Keratinocyte (primary cell): ENCODE measurements around the gene RNASE8. TPM values are rescaled to one million over a fixed set of nuclear protein-coding genes. Genes with fewer than 3 reads are reported as not detected.

Experiments used
- DNase-seq: peaks from one replicate; pipeline ENCODE4 v3.0.0-alpha.2; 2011; ENCODE audit warnings: low read depth, missing footprints, low spot score
- FAIRE-seq: peaks from 2 replicates; lab custom pipeline; 2011; peaks lifted over from hg19 to GRCh38; lab: Jason Lieb, UNC
- H2AFZ ChIP-seq: 2 replicates; pipeline ENCODE4 v1.6.0; 2012; ENCODE audit warnings: low read length, control low read depth, inconsistent platforms; ENCODE audit not compliant: control insufficient read depth
- H3K27ac ChIP-seq: 2 replicates; pipeline ENCODE4 v1.5.1; 2011; ENCODE audit warnings: low read length; ENCODE audit not compliant: control insufficient read depth, insufficient read depth
- H3K27me3 ChIP-seq: 3 replicates; pipeline ENCODE4 v1.6.0; 2011; ENCODE audit warnings: low read length; ENCODE audit not compliant: control insufficient read depth, insufficient read depth; ENCODE audit errors: extremely low read depth
- H3K36me3 ChIP-seq, 2 experiments: 2 replicates in 1 of 2; 3 replicates in 1 of 2; pipeline ENCODE4 v1.5.1; 2011; ENCODE audit warnings: low read length in 2 of 2, mild to moderate bottlenecking in 1 of 2; ENCODE audit not compliant: control insufficient read depth in 2 of 2, insufficient read depth in 2 of 2; ENCODE audit errors: extremely low read depth in 1 of 2
- H3K4me1 ChIP-seq: 3 replicates; pipeline ENCODE4 v1.5.1; 2011; ENCODE audit warnings: low read length; ENCODE audit not compliant: control insufficient read depth, insufficient read depth; ENCODE audit errors: extremely low read depth
- H3K4me2 ChIP-seq: 3 replicates; pipeline ENCODE4 v1.6.0; 2011; ENCODE audit warnings: low read depth, low read length; ENCODE audit not compliant: control insufficient read depth, insufficient read depth; ENCODE audit errors: extremely low read depth
- H3K4me3 ChIP-seq, 3 experiments: fragments of 200-600 bp in 1 of 3; sonication (generic) in 1 of 3; 2 replicates in 2 of 3; 3 replicates in 1 of 3; pipeline ENCODE4 v1.5.1; 2011 to 2016; ENCODE audit warnings: low read length in 3 of 3, mild to moderate bottlenecking in 3 of 3, control low read depth in 2 of 3, inconsistent platforms in 1 of 3, low read depth in 1 of 3, mixed read lengths in 1 of 3, mixed run types in 1 of 3, moderate library complexity in 1 of 3; ENCODE audit not compliant: control insufficient read depth in 2 of 3, insufficient read depth in 2 of 3; ENCODE audit errors: extremely low read depth in 1 of 3
- H3K79me2 ChIP-seq: 2 replicates; pipeline ENCODE4 v1.6.0; 2012; ENCODE audit warnings: low read length; ENCODE audit not compliant: control insufficient read depth, insufficient read depth
- H3K9ac ChIP-seq: 3 replicates; pipeline ENCODE4 v1.6.0; 2011; ENCODE audit warnings: low read length; ENCODE audit not compliant: control insufficient read depth, insufficient read depth; ENCODE audit errors: extremely low read depth
- H3K9me1 ChIP-seq: 3 replicates; pipeline ENCODE4 v1.6.0; 2011; ENCODE audit warnings: low read length; ENCODE audit not compliant: control insufficient read depth, insufficient read depth; ENCODE audit errors: extremely low read depth
- H3K9me3 ChIP-seq: 2 replicates; pipeline ENCODE4 v1.5.1; 2012; ENCODE audit warnings: low read depth, low read length; ENCODE audit not compliant: control insufficient read depth
- H4K20me1 ChIP-seq: 3 replicates; pipeline ENCODE4 v1.6.0; 2011; ENCODE audit warnings: low read length; ENCODE audit not compliant: control insufficient read depth, insufficient read depth; ENCODE audit errors: extremely low read depth
- EZH2 ChIP-seq: IDR thresholded peaks from one replicate; pipeline ENCODE4 v1.6.1; 2012; ENCODE audit warnings: inconsistent platforms, mild to moderate bottlenecking, low read length, moderate library complexity
- dilution Hi-C: fragments of 300-500 bp; cut with MboI; formaldehyde crosslinking; loops from one replicate; pipeline ENCODE4 v1.7.0; 2020; ENCODE audit warnings: low sequenced_read_pairs; ENCODE audit not compliant: extremely low pct_ligation_motif_present
- polyA plus RNA-seq, 5 experiments: library from polyadenylated mRNA; depleted of rRNA in 3 of 5; stranded (reverse) in 3 of 5; stranded (forward) in 1 of 5; unstranded in 1 of 5; fragments of >200 nt; gene quantifications; 1 replicate in 1 of 5; 2 replicates in 3 of 5; 3 replicates in 1 of 5; pipeline versions ENCODE4 v1.2.1 to v1.2.3, GENCODE V29; 2011 to 2012; ENCODE audit warnings: missing spikeins in 2 of 5, low read depth in 1 of 5, low replicate concordance in 1 of 5
- TF ChIP-seq, protein P1 (sequence below), 3 experiments: IDR thresholded peaks in 1 of 3; conservative IDR thresholded peaks in 1 of 3; optimal IDR thresholded peaks in 1 of 3; 2 replicates in 2 of 3; 3 replicates in 1 of 3; pipeline versions ENCODE3 to v1.5.1; 2011; ENCODE audit warnings: low read length in 3 of 3, mild to moderate bottlenecking in 3 of 3, moderate library complexity in 2 of 3, control low read depth in 1 of 3, inconsistent platforms in 1 of 3; ENCODE audit not compliant: insufficient read depth in 2 of 3; ENCODE audit errors: extremely low read depth in 1 of 3

The RNASE8 gene
- polyA plus RNA-seq, 1 donor (not counting 4 experiments of a cell fraction or from before 2014, with no cell fraction given) = not detected

GRCh38 chr14:21023174-21023573 is 34.4 kb upstream of the RNASE8 start:
- H3K27ac ChIP-seq = no peak overlapping the region

GRCh38 chr14:21023817-21024584 is 33.6 kb upstream of the RNASE8 start:
- TF ChIP-seq EZH2 = no peak
- TF ChIP-seq, protein P1, sequence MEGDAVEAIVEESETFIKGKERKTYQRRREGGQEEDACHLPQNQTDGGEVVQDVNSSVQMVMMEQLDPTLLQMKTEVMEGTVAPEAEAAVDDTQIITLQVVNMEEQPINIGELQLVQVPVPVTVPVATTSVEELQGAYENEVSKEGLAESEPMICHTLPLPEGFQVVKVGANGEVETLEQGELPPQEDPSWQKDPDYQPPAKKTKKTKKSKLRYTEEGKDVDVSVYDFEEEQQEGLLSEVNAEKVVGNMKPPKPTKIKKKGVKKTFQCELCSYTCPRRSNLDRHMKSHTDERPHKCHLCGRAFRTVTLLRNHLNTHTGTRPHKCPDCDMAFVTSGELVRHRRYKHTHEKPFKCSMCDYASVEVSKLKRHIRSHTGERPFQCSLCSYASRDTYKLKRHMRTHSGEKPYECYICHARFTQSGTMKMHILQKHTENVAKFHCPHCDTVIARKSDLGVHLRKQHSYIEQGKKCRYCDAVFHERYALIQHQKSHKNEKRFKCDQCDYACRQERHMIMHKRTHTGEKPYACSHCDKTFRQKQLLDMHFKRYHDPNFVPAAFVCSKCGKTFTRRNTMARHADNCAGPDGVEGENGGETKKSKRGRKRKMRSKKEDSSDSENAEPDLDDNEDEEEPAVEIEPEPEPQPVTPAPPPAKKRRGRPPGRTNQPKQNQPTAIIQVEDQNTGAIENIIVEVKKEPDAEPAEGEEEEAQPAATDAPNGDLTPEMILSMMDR (optimal IDR thresholded peaks at IDR 0.05 in 1 of 3, IDR thresholded peaks at IDR 0.05 in 1 of 3, conservative IDR thresholded peaks at IDR 0.05 in 1 of 3; ENCODE audit: extremely low read depth in 1 of 3, insufficient read depth in 2 of 3, low read length in 3 of 3) = no peak
- Histone ChIP-seq H3K4me2 (peak overlapping the region; percentile 87), H3K27me3 (peaks cover 17% of the 10 kb centered on the region), H3K36me3 (no peaks in the 10 kb centered on the region), H3K4me3 (peak overlapping the region; percentile 47 to 62 (median 61)), H2AFZ (peak overlapping the region; percentile 75), H3K9me3 (no peaks in the 10 kb centered on the region), H3K27ac (no peak overlapping the region), H4K20me1 (no peaks in the 10 kb centered on the region), H3K9ac (no peak overlapping the region), H3K4me1 (peaks cover 6% of the 10 kb centered on the region), H3K79me2 (no peaks in the 10 kb centered on the region), H3K9me1 (no peaks in the 10 kb centered on the region)
- DNase-seq = no peak
- dilution Hi-C loops = no loop called here
- no peak for FAIRE-seq

More at GRCh38 chr14:21023174-21023573, 34.4 kb upstream of the RNASE8 start:
- Histone ChIP-seq H3K79me2 (no peaks in the 10 kb centered on the region), H3K4me1 (peaks cover 6% of the 10 kb centered on the region), H3K9me3 (no peaks in the 10 kb centered on the region), H3K9me1 (no peaks in the 10 kb centered on the region), H3K4me3 (no peak overlapping the region), H3K36me3 (no peaks in the 10 kb centered on the region), H2AFZ (no peak overlapping the region), H3K9ac (no peak overlapping the region), H3K4me2 (no peak overlapping the region), H3K27me3 (peaks cover 17% of the 10 kb centered on the region), H4K20me1 (no peaks in the 10 kb centered on the region)
- no peak for FAIRE-seq
- TF ChIP-seq, protein P1 (optimal IDR thresholded peaks at IDR 0.05 in 1 of 3, IDR thresholded peaks at IDR 0.05 in 1 of 3, conservative IDR thresholded peaks at IDR 0.05 in 1 of 3; ENCODE audit: extremely low read depth in 1 of 3, insufficient read depth in 2 of 3, low read length in 3 of 3) = no peak
- TF ChIP-seq EZH2 = no peak
- no peak for DNase-seq
- dilution Hi-C loops = no loop called here
